Kidney epithelial cell (primary cell): ENCODE measurements around the gene SRGAP3. TPM values are rescaled to one million over a fixed set of nuclear protein-coding genes. Genes with fewer than 3 reads are reported as not detected.

Source experiments
- DNase-seq: peaks from one replicate; pipeline ENCODE4 v3.0.0-alpha.2; 2010; ENCODE audit warnings: low read depth
- H3K27me3 ChIP-seq: 2 replicates; pipeline ENCODE4 v1.6.0; 2011; ENCODE audit warnings: low read length; ENCODE audit not compliant: control insufficient read depth, insufficient read depth
- H3K36me3 ChIP-seq: 2 replicates; pipeline ENCODE4 v1.5.1; 2011; ENCODE audit warnings: low read length; ENCODE audit not compliant: control insufficient read depth, insufficient read depth
- H3K4me3 ChIP-seq: 2 replicates; pipeline ENCODE4 v1.5.1; 2011; ENCODE audit warnings: low read depth, mild to moderate bottlenecking, control low read depth, low read length
- total RNA-seq: library from RNA; depleted of rRNA; stranded (reverse); fragments of >200 nt; gene quantifications from 2 replicates; pipeline ENCODE4 v1.2.3, GENCODE V29; 2015
- TF ChIP-seq, protein P1 (sequence below): IDR thresholded peaks from 2 replicates; pipeline ENCODE4 v1.5.1; 2011; ENCODE audit warnings: mild to moderate bottlenecking, moderate library complexity, low read length, control low read depth, inconsistent platforms; ENCODE audit not compliant: insufficient read depth, poor library complexity, severe bottlenecking

Gene SRGAP3
- total RNA-seq, 1 donor from 2014 or later = 4.9 TPM

DNA sequence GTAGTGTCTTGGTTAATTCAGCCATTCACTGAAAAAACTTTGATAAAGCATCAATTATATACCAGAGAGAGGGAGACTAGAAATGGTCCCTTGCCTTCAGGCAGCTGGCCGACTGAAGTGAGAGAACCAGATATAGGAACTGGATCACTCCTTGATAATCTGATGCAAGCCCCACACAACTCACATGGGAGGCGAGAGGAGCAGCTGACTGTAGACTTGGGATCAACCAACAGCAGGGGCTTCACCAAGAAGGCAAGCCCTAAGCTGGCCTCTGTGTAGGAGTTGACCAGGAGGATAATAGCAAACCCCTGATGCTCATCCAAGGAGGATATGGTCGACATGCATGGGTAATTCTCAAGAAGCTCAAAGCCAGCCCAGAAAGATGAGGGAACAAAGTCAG lies 133.1 kb downstream of the SRGAP3 start:
- H3K27me3 ChIP-seq = peaks cover 2% of the 10 kb centered on the region
- TF ChIP-seq, protein P1, sequence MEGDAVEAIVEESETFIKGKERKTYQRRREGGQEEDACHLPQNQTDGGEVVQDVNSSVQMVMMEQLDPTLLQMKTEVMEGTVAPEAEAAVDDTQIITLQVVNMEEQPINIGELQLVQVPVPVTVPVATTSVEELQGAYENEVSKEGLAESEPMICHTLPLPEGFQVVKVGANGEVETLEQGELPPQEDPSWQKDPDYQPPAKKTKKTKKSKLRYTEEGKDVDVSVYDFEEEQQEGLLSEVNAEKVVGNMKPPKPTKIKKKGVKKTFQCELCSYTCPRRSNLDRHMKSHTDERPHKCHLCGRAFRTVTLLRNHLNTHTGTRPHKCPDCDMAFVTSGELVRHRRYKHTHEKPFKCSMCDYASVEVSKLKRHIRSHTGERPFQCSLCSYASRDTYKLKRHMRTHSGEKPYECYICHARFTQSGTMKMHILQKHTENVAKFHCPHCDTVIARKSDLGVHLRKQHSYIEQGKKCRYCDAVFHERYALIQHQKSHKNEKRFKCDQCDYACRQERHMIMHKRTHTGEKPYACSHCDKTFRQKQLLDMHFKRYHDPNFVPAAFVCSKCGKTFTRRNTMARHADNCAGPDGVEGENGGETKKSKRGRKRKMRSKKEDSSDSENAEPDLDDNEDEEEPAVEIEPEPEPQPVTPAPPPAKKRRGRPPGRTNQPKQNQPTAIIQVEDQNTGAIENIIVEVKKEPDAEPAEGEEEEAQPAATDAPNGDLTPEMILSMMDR = no peak
- no peak overlapping the region for H3K4me3 ChIP-seq
- no peak for DNase-seq
- H3K36me3 ChIP-seq = no peaks in the 10 kb centered on the region

DNA sequence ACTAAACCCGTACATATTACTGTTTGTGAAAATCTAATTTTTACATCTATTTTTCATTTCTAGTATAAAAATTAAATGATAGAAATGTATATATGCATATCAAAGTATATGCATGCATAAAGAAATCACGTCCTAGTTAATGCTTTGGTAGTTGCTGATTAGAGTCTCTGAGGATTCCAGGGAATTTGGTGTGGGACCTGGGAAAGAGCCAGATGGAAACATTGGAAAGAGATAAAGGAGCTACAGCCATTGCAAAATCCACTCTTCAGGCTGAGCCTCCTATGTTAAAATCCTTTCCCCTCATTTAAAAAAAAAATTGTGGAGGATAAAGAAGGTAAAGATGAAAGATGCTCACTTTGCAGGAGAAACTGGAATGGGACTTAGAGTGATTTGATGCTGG lies 134.1 kb downstream of the SRGAP3 start:
- Histone ChIP-seq H3K4me3 (no peak overlapping the region), H3K27me3 (peaks cover 2% of the 10 kb centered on the region), H3K36me3 (no peaks in the 10 kb centered on the region)
- DNase-seq = no peak
- TF ChIP-seq, protein P1 = no peak

DNA sequence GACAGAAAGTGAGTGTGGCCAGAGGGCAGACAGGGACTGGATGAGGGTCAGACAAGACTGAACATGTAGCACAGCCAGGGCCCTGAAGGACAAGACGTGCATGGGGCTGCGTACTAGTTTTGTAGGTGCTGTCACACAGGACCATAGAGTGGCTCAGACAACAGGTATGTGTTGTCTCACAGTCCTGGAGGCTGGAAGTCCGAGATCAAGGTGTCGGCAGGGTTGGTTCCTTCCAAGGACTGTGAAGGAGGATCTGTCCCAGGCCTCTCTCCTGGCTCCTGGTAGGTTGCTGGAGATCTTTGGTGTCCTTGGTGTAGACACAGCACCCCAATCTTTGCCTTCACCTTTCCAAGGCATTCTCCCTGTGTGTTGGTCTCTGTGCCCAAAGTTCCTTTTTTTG lies 136.4 kb downstream of the SRGAP3 start:
- H3K36me3 ChIP-seq = no peaks in the 10 kb centered on the region
- peaks cover 4% of the 10 kb centered on the region for H3K27me3 ChIP-seq
- TF ChIP-seq, protein P1 = no peak
- DNase-seq = no peak
- H3K4me3 ChIP-seq = no peak overlapping the region

DNA sequence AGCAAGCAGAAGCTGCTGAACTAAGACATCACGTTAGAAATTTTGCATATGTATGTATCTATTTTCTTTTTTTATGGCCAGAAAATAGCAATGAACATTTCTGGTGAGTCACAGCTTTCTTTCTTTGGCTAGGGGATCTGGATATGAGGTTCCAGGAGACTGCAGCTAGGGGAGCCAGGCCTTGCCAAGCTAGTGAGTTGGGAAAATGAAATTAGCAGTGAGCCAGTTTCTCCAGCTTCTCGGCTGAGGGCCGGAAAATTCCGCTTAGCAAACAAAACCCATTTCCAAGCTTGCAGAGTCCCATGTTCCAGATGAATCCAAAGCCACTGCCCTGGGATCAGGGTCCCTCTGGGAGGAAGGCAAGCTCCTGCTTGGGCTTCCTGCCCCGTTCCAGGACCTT lies 137.6 kb downstream of the SRGAP3 start:
- TF ChIP-seq, protein P1 = no peak
- Histone ChIP-seq H3K36me3 (no peaks in the 10 kb centered on the region), H3K4me3 (no peak overlapping the region), H3K27me3 (peaks cover 4% of the 10 kb centered on the region)
- DNase-seq = no peak

DNA sequence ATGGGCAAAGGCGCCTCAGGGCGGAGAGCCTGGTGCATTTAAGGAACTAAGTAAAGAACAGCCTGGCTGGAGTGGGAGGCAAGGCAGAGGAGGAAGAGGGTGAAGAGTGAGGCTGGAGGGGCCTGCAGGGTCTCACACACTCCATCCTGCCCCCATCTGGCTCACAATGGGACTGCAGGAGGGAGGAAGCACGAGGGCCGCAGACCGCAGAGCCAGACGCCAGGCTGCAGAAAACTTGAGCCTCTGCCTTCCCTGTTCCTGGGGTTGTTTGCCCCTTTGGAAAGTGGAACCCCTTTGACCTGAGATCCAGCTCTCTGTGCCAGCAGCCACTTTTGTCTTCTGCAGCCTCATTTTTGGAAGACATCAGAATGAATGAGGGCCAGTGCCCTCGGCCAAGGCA lies 138.0 kb downstream of the SRGAP3 start:
- no peak for DNase-seq
- H3K27me3 ChIP-seq = peaks cover 4% of the 10 kb centered on the region
- no peaks in the 10 kb centered on the region for H3K36me3 ChIP-seq
- no peak overlapping the region for H3K4me3 ChIP-seq
- TF ChIP-seq, protein P1 = peak; percentile 11

DNA sequence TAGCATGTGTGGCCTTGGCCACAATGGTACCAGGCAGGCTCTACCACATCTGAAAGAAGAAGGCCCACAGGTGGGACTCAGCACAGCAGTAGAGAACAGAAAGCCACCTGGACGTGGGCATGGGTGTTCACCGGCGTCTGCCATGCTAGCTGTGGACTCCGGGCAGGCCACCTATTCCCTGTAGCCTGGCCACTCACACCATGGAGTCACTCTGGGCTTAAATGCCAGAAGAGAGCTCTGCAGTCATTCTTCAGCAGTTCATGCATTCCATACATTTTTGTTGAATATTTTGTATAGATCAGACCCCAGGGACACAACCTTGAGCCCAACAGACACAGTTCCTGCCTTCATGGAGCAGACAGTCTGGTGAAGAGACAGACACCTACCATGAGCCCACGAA lies 138.6 kb downstream of the SRGAP3 start:
- no peak for DNase-seq

More for the DNA sequence above, 138.6 kb downstream of the SRGAP3 start:
- TF ChIP-seq, protein P1 = no peak
- Histone ChIP-seq H3K36me3 (no peaks in the 10 kb centered on the region), H3K27me3 (peaks cover 4% of the 10 kb centered on the region), H3K4me3 (no peak overlapping the region)
